NOMO-1 (cell line): ENCODE data around the gene FCHO2.
A peak's percentile ranks its signal among the peaks of the same experiment; 100 is the strongest.
"Not testable (repeated sequence)": the region's sequence is repeated elsewhere in the genome, so short reads cannot be mapped to it uniquely, and the experiment has no call there.

Experiments
- DNase-seq, 2 experiments: peaks; one replicate each; lab custom pipeline; 2025; ENCODE audit not compliant: unreplicated experiment in 2 of 2; lab: John Stamatoyannopoulos, UW

FCHO2 gene

GRCh38 chr5:72956324-72957140 is 691 bp downstream of the FCHO2 start:
- peak; percentile 36 to 55 for DNase-seq

GRCh38 chr5:72957337-72957736 is 1.5 kb downstream of the FCHO2 start:
- DNase-seq: no peak

- DNase-seq: no peak
These were observed 3.4 kb downstream of the FCHO2 start for GRCh38 chr5:72959257-72959656.

GRCh38 chr5:72974481-72974880 is 18.6 kb downstream of the FCHO2 start:
- DNase-seq: not testable (repeated sequence)

- not testable (repeated sequence) for DNase-seq
These were observed 21.0 kb downstream of the FCHO2 start for GRCh38 chr5:72976810-72977209.

- no peak for DNase-seq
These were observed 29.9 kb downstream of the FCHO2 start for GRCh38 chr5:72985719-72986118.

GRCh38 chr5:72988769-72989168 is 32.9 kb downstream of the FCHO2 start:
- no peak for DNase-seq

- peak in 1 of 2 experiments; percentile 3 for DNase-seq
These were observed 35.6 kb downstream of the FCHO2 start for GRCh38 chr5:72991394-72991793.

GRCh38 chr5:72994578-72994977 is 38.7 kb downstream of the FCHO2 start:
- no peak for DNase-seq

- no peak for DNase-seq
These were observed 40.8 kb downstream of the FCHO2 start for GRCh38 chr5:72996632-72997031.

- DNase-seq: no peak
These were observed 44.1 kb downstream of the FCHO2 start for GRCh38 chr5:72999916-73000315.

- DNase-seq: no peak
These were observed 50.0 kb downstream of the FCHO2 start for GRCh38 chr5:73005886-73006285.

- DNase-seq: no peak
These were observed 51.2 kb downstream of the FCHO2 start for GRCh38 chr5:73007051-73007450.

GRCh38 chr5:73008831-73009230 is 53.0 kb downstream of the FCHO2 start:
- no peak for DNase-seq

- DNase-seq: not testable (repeated sequence)
These were observed 55.8 kb downstream of the FCHO2 start for GRCh38 chr5:73011612-73012011.

- DNase-seq: no peak
These were observed 63.1 kb downstream of the FCHO2 start for GRCh38 chr5:73018892-73019291.

GRCh38 chr5:73019766-73020165 is 63.9 kb downstream of the FCHO2 start:
- DNase-seq: no peak

- no peak for DNase-seq
These were observed 66.8 kb downstream of the FCHO2 start for GRCh38 chr5:73022471-73023169.

- DNase-seq: not testable (repeated sequence)
These were observed 69.2 kb downstream of the FCHO2 start for GRCh38 chr5:73024946-73025544.

- DNase-seq: no peak
These were observed 71.5 kb downstream of the FCHO2 start for GRCh38 chr5:73027361-73027760.

- DNase-seq: no peak
These were observed 72.0 kb downstream of the FCHO2 start for GRCh38 chr5:73027816-73028215.
